ENCODE results near the gene MRPS25.

DNA sequence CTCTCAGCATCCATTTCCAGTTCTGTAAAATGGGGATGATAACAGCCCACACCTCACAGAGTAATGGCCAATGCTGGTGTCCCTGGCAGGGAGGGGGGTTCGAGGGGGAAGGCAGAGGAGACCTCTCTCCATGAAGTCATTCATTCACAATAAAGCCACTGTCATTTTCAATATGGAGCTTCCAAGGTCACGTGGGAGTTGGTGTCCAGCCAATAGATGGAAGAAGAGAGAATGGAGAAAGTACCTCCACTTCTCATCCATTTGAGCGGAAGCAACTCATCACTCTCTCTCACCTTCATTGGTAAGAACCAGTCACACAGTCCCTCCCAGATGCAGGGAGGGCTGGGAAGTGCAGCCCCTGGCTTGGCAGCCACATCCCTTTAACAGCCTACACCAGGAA, 48.8 kb upstream of the MRPS25 start:
- TF ChIP-seq, protein P1, sequence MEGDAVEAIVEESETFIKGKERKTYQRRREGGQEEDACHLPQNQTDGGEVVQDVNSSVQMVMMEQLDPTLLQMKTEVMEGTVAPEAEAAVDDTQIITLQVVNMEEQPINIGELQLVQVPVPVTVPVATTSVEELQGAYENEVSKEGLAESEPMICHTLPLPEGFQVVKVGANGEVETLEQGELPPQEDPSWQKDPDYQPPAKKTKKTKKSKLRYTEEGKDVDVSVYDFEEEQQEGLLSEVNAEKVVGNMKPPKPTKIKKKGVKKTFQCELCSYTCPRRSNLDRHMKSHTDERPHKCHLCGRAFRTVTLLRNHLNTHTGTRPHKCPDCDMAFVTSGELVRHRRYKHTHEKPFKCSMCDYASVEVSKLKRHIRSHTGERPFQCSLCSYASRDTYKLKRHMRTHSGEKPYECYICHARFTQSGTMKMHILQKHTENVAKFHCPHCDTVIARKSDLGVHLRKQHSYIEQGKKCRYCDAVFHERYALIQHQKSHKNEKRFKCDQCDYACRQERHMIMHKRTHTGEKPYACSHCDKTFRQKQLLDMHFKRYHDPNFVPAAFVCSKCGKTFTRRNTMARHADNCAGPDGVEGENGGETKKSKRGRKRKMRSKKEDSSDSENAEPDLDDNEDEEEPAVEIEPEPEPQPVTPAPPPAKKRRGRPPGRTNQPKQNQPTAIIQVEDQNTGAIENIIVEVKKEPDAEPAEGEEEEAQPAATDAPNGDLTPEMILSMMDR (IDR thresholded peaks at IDR 0.05), result no peak
- TF ChIP-seq POLR2A (IDR thresholded peaks at IDR 0.05), result no peak

Data from vagina (tissue), 2 donors.